Right lobe of liver (tissue), 6 donors: ENCODE data around the gene PAN3. TPM values are rescaled to one million over a fixed set of nuclear protein-coding genes. Genes with fewer than 3 reads are reported as not detected.

Experiments
- ATAC-seq, 4 donors: fragments of 200-7000 bp; cut with Tn5 transposase; one replicate each; pipeline ENCODE4 v1.9.1; 2020; ENCODE audit warnings: mild to moderate bottlenecking in 4 of 4, moderate library complexity in 4 of 4
- DNase-seq, 3 donors: peaks; one replicate each; pipeline ENCODE4 v3.0.0-alpha.2; 2020
- H3K27ac ChIP-seq, 3 donors: fragments of 200-600 bp; one replicate each; pipeline ENCODE4 v1.8.0; 2022
- H3K27me3 ChIP-seq, 2 donors: fragments of 200-600 bp; one replicate each; pipeline ENCODE4 v1.8.0; 2022
- H3K36me3 ChIP-seq, 4 donors: fragments of 200-600 bp; sonication (generic) in 1 of 4; one replicate each; pipeline versions ENCODE4 v1.5.1 to v1.8.0; 2017 to 2022; ENCODE audit warnings: control low read depth in 1 of 4
- H3K4me1 ChIP-seq, 4 donors: fragments of 200-600 bp; sonication (generic) in 1 of 4; one replicate each; pipeline versions ENCODE4 v1.5.1 to v1.8.0; 2017 to 2022; ENCODE audit warnings: control low read depth in 1 of 4
- H3K4me3 ChIP-seq, 3 donors: fragments of 200-600 bp; one replicate each; pipeline ENCODE4 v1.8.0; 2022
- H3K9me3 ChIP-seq, 4 donors: fragments of 200-600 bp; sonication (generic) in 1 of 4; one replicate each; pipeline versions ENCODE4 v1.5.1 to v1.8.0; 2017 to 2022; ENCODE audit warnings: control low read depth in 1 of 4
- CTCF ChIP-seq, 4 donors: fragments of 200-600 bp in 3 of 4; fragments of 450-650 bp in 1 of 4; IDR thresholded peaks; one replicate each; pipeline versions ENCODE4 v1.5.1 to v1.8.0; 2016 to 2022; ENCODE audit warnings: antibody characterized with exemption in 4 of 4, mild to moderate bottlenecking in 2 of 4
- POLR2A ChIP-seq: fragments of 450-650 bp; IDR thresholded peaks from one replicate; pipeline ENCODE4 v1.6.1; 2017; ENCODE audit warnings: antibody characterized with exemption, mild to moderate bottlenecking
- WGBS: methylation state at CpG from one replicate; pipeline ENCODE4 v1.1.6; 2018; ENCODE audit warnings: low coverage, low lambda C conversion rate; ENCODE audit not compliant: insufficient coverage; ENCODE audit errors: missing lambda C conversion rate; 5-methylcytosine and 5-hydroxymethylcytosine counted together
- intact Hi-C, 2 donors: fragments of 100-400 bp; cut with DNase I; formaldehyde crosslinking; loops; one replicate each; pipeline versions ENCODE4 v1.11.2 to v1.14.1; 2022
- total RNA-seq, 6 experiments: library from RNA; depleted of rRNA in 2 of 6; stranded (reverse); fragments of >200 nt in 2 of 6; fragmentation: NEBNext Ultra II Directional in 3 of 6; extraction: Animal tissue kit (Norgen Biotek cat#: 25700) in 3 of 6; gene quantifications; one replicate each; pipeline versions ENCODE4 v1.1.0 to v1.2.4, GENCODE V29; 2016 to 2023
- donor health status: DM: no; HTN: yes; CAD: no.
- donor health status: DM: no; HTN: no; CAD: no.
- donor health status: DM: no; HTN: no; CAD: no.
- donor health status: DM: no; HTN: yes; CAD: no.
- donor health status: DM: no; HTN: yes; CAD: no.

The PAN3 gene
- total RNA-seq, 6 experiments from 2014 or later, result 7.0 to 12.5 (median 10.2) TPM

DNA sequence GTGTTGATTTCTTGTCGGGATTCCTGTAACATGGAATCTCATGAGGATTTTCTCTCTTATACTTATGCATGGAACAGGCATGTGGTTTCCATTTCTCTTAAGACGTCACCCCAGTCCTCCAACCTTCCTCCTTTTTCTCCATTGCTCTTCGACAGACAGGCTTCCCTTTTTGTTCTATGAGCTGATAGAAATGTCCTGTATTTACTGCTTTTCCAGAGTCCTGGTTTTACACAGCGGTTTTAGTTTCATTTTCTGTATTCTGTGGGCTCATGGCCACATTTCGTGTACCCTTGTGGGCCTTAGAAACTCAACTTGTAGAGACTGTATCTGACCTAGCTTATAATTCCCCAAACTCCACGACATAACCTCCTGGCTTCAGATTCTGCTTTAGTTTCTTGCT lies 113.1 kb downstream of the PAN3 start:
- ATAC-seq (peak; percentile 33 to 60 (median 58)), DNase-seq (no peak)
- WGBS, result 69% methylated on average over 5 of the region's 6 CpGs
- H3K36me3 ChIP-seq, result peaks cover 0 to 5% (median 0%) of the 10 kb centered on the region in 4 donors
- H3K4me1 ChIP-seq, result no peaks in the 10 kb centered on the region
- intact Hi-C loops, result no loop called here
- no peak overlapping the region for H3K27ac ChIP-seq
- no peaks in the 10 kb centered on the region for H3K9me3 ChIP-seq
- TF ChIP-seq POLR2A, result no peak
- TF ChIP-seq CTCF (IDR thresholded peaks at IDR 0.05), result no peak
- no peaks in the 10 kb centered on the region for H3K27me3 ChIP-seq
- no peak overlapping the region for H3K4me3 ChIP-seq

DNA sequence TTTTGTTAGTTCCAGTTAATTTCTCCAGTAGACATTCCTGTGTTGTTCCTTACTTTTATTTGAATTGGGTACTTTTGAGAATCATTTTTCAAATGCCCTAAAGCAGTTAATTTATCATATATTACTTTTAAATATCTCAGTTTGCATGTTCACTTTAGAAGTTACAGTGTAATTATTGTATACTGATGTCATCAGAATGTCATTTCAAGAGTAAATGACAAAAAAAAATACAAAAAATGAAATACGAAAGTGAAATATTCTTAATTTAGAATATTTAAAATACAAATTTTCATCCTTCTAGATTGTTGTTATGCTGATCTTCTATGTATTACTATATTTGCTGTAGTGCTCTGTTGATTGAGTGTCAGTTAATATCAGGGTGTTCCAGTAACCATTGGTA lies 114.2 kb downstream of the PAN3 start:
- Histone ChIP-seq H3K4me1 (no peaks in the 10 kb centered on the region), H3K36me3 (peaks cover 0 to 7% (median 0%) of the 10 kb centered on the region in 4 donors), H3K27me3 (no peaks in the 10 kb centered on the region), H3K27ac (no peak overlapping the region), H3K9me3 (no peaks in the 10 kb centered on the region), H3K4me3 (no peak overlapping the region)
- DNase-seq, result no peak
- ATAC-seq, result no peak
- 86% methylated on average over 1 of the region's 1 CpG for WGBS
- TF ChIP-seq CTCF (IDR thresholded peaks at IDR 0.05) (no peak), POLR2A (no peak)
- intact Hi-C loops, result no loop called here

GRCh38 chr13:28257305-28257704 lies 119.0 kb downstream of the PAN3 start:
- Histone ChIP-seq H3K27me3 (no peaks in the 10 kb centered on the region), H3K9me3 (no peaks in the 10 kb centered on the region), H3K4me3 (no peak overlapping the region), H3K4me1 (peaks cover 0 to 6% (median 0%) of the 10 kb centered on the region in 4 donors), H3K36me3 (peaks cover 0 to 7% (median 0%) of the 10 kb centered on the region in 4 donors), H3K27ac (no peak overlapping the region)
- 91% methylated on average over 4 of the region's 4 CpGs for WGBS
- intact Hi-C loops, result no loop called here
- no peak for ATAC-seq
- TF ChIP-seq CTCF (IDR thresholded peaks at IDR 0.05) (no peak), POLR2A (no peak)
- no peak for DNase-seq

DNA sequence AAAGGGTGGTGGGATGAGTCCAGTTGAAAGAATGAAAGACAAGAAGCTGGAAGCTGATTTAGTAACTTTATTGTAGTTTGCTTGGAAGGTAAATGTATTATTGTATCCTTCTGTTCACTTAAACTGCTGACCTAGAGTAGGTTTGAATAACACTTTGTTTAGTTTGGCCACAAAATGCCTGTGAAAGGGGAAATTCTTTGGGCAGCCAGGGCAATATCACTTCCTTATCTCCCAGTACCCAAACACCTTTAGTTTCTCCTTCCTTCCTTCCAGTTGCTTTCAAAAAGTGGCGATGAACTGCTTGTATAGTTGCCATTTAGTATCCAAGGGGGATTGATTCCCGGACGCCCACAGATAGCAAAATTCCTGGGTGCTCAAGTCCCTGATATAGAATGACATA lies 120.1 kb downstream of the PAN3 start:
- no peak overlapping the region for H3K4me3 ChIP-seq
- H3K9me3 ChIP-seq, result no peaks in the 10 kb centered on the region
- no peaks in the 10 kb centered on the region for H3K27me3 ChIP-seq
- intact Hi-C loops, result no loop called here
- H3K27ac ChIP-seq, result no peak overlapping the region
- H3K4me1 ChIP-seq, result peaks cover 0 to 6% (median 0%) of the 10 kb centered on the region in 4 donors
- DNase-seq (no peak), ATAC-seq (peak in 2 of 4 donors; percentile 66 to 71)
- 70% methylated on average over 3 of the region's 3 CpGs for WGBS
- H3K36me3 ChIP-seq, result peaks cover 0 to 7% (median 0%) of the 10 kb centered on the region in 4 donors
- TF ChIP-seq CTCF (IDR thresholded peaks at IDR 0.05) (no peak), POLR2A (no peak)

- Histone ChIP-seq H3K4me3 (no peak overlapping the region), H3K27me3 (no peaks in the 10 kb centered on the region), H3K36me3 (peaks cover 0 to 11% (median 5%) of the 10 kb centered on the region in 4 donors), H3K4me1 (no peaks in the 10 kb centered on the region), H3K27ac (no peak overlapping the region), H3K9me3 (no peaks in the 10 kb centered on the region)
- intact Hi-C loops, result no loop called here
- TF ChIP-seq POLR2A, result no peak
- no peak for TF ChIP-seq CTCF (IDR thresholded peaks at IDR 0.05)
- 93% methylated on average over 4 of the region's 4 CpGs for WGBS
- no peak for DNase-seq
- no peak for ATAC-seq
Observed at GRCh38 chr13:28267497-28267896, 129.2 kb downstream of the PAN3 start.
